Erythroblast (primary cell): ENCODE data around the gene ARHGEF38.

Experiments
- GATA1 ChIP-seq: IDR thresholded peaks from 2 replicates; pipeline ENCODE4 v1.6.1; 2011; ENCODE audit warnings: low read depth, mild to moderate bottlenecking, control low read depth, low read length, moderate library complexity
- POLR2A ChIP-seq: IDR thresholded peaks from 2 replicates; pipeline ENCODE4 v1.6.1; 2011; ENCODE audit warnings: mild to moderate bottlenecking, low read length

DNA sequence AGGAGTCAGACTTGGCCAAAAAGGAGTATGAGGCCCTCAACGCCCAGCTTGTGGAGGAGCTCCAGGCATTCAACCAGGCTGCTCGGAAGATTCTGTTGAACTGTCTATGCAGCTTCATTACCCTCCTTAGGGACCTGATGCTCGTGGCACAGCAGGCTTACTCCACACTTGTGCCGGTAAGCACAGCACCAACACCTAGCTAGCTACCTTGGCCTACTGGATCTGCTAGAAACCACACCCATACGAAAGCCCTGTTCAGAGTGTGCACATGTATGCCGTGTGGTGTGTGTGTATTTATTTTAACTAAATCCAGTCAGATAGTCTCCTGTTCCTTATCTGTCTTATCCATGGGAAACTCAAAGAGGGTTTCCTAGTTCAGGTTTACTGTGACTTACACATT is 106.8 kb downstream of the ARHGEF38 start:
- no peak for TF ChIP-seq POLR2A
- no peak for TF ChIP-seq GATA1
